Right cardiac atrium (tissue), 5 donors: ENCODE data around the gene PNP. TPM values are rescaled to one million over a fixed set of nuclear protein-coding genes. Genes with fewer than 3 reads are reported as not detected.

Experiments used
- ATAC-seq, 2 donors: fragments of 200-7000 bp; cut with Tn5 transposase; one replicate each; pipeline versions ENCODE4 v1.8.0 to v1.9.1; 2020; ENCODE audit warnings: moderate library complexity in 2 of 2, mild to moderate bottlenecking in 1 of 2
- DNase-seq, 3 donors: peaks; one replicate each; pipeline ENCODE4 v3.0.0-alpha.2; 2020
- H3K27ac ChIP-seq: one replicate; pipeline ENCODE4 v1.5.1; 2013; ENCODE audit warnings: mild to moderate bottlenecking, low read length, control low read depth, moderate library complexity
- H3K27me3 ChIP-seq: one replicate; pipeline ENCODE4 v1.6.1; 2013; ENCODE audit not compliant: control insufficient read depth, insufficient read depth
- H3K4me1 ChIP-seq: one replicate; pipeline ENCODE4 v1.6.1; 2013; ENCODE audit warnings: low read length; ENCODE audit not compliant: control insufficient read depth, insufficient read depth
- H3K4me3 ChIP-seq: one replicate; pipeline ENCODE4 v1.5.1; 2013; ENCODE audit warnings: low read length, control low read depth
- H3K9me3 ChIP-seq: one replicate; pipeline ENCODE4 v1.6.1; 2013; ENCODE audit warnings: low read length; ENCODE audit not compliant: control insufficient read depth
- WGBS: extraction: QIAGEN DNeasy Blood & Tissue Kit; methylation state at CpG from one replicate; pipeline ENCODE4 v1.1.7; 2013; 5-methylcytosine and 5-hydroxymethylcytosine counted together
- intact Hi-C, 4 donors: fragments of 100-400 bp; cut with DNase I; formaldehyde crosslinking; loops; one replicate each; pipeline versions ENCODE4 v1.11.0 to v1.14.0; 2022 to 2023
- polyA plus RNA-seq: library from polyadenylated mRNA; stranded (reverse); fragments of 200-250 nt; gene quantifications from one replicate; pipeline ENCODE4 v1.2.3, GENCODE V29; 2013
- total RNA-seq, 4 donors: library from RNA; stranded (reverse); fragmentation: NEBNext Ultra II Directional; extraction: Animal tissue kit (Norgen Biotek cat#: 25700); gene quantifications; one replicate each; pipeline ENCODE4 v1.2.1, GENCODE V29; 2021
- donor health status: healthy with polysubstance abuse.
- donor health status: DM: no; HTN: yes; CAD: no.
- donor health status: DM: no; HTN: no; CAD: no.
- donor health status: DM: no; HTN: yes; CAD: no; lungs with severe emphysema.
- donor health status: DM: yes; HTN: yes; CAD: no.

The PNP gene
- total and polyA plus RNA-seq, 5 donors, result 6.2 to 17.2 (median 7.9) TPM

- intact Hi-C loops, result no loop called here
- peak overlapping the region; percentile 55 for H3K4me3 ChIP-seq
- ATAC-seq (no peak), DNase-seq (no peak)
- WGBS, result 3% methylated on average over 2 of the region's 2 CpGs
- H3K9me3 ChIP-seq, result no peaks in the 10 kb centered on the region
- peaks cover 4% of the 10 kb centered on the region for H3K4me1 ChIP-seq
- peak overlapping the region; percentile 79 for H3K27ac ChIP-seq
- H3K27me3 ChIP-seq, result no peaks in the 10 kb centered on the region
Measured at GRCh38 chr14:20470603-20470901, 1.3 kb downstream of the PNP start.

GRCh38 chr14:20472536-20473169 lies 3.4 kb downstream of the PNP start:
- intact Hi-C loops, result no loop called here
- ATAC-seq, result no peak
- Histone ChIP-seq H3K27me3 (no peaks in the 10 kb centered on the region), H3K4me1 (peaks cover 12% of the 10 kb centered on the region), H3K27ac (no peak overlapping the region), H3K9me3 (no peaks in the 10 kb centered on the region), H3K4me3 (no peak overlapping the region)
- WGBS, result 66% methylated on average over 2 of the region's 2 CpGs
- DNase-seq, result no peak

- no peak for ATAC-seq
- intact Hi-C loops, result no loop called here
Measured at GRCh38 chr14:20476776-20477175, 7.6 kb downstream of the PNP start.

DNA sequence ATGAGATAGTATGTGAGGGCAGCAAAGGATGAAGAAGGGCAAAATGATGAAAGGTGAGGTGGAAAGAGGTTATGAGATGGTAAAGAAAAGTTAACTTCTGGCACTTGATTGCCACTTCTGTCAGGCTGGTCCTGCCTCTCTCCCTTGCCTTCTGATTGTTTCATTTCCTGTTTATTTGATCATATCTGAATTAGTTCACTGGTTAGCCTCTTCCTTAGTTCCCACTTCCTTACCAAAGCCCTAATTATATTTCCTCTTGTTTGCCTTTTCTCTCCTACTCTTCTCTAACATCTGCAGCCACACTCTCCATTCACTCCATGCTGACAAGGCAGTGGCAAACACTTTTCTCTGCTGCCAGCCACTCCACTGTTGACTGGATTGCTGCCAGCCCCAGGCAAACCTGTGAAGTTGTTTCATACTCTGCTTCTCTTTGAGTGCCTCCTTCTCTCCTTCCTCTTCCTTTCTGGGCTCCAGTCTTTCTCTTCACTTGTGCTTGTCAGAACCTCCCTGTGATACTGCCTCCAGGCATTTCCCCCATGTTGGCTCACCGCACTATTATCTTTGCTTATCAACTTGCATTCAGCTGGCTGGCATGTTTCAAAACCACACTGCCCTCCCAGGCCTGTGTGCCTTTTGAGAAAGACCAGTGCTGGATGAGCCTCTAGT lies 8.1 kb downstream of the PNP start:
- H3K9me3 ChIP-seq, result no peaks in the 10 kb centered on the region
- no peak overlapping the region for H3K27ac ChIP-seq
- H3K4me1 ChIP-seq, result peaks cover 9% of the 10 kb centered on the region
- WGBS, result 13% methylated on average over 1 of the region's 1 CpG
- no peaks in the 10 kb centered on the region for H3K27me3 ChIP-seq
- peak; percentile 59 to 81 for ATAC-seq
- intact Hi-C loops, result no loop called here
- no peak overlapping the region for H3K4me3 ChIP-seq
- peak in 2 of 3 donors; percentile 69 for DNase-seq

More at GRCh38 chr14:20476776-20477175, 7.6 kb downstream of the PNP start:
- Histone ChIP-seq H3K27ac (peak overlapping the region; percentile 5), H3K4me1 (peaks cover 9% of the 10 kb centered on the region), H3K4me3 (no peak overlapping the region), H3K27me3 (no peaks in the 10 kb centered on the region), H3K9me3 (no peaks in the 10 kb centered on the region)
- 55% methylated on average over 5 of the region's 5 CpGs for WGBS
- no peak for DNase-seq

DNA sequence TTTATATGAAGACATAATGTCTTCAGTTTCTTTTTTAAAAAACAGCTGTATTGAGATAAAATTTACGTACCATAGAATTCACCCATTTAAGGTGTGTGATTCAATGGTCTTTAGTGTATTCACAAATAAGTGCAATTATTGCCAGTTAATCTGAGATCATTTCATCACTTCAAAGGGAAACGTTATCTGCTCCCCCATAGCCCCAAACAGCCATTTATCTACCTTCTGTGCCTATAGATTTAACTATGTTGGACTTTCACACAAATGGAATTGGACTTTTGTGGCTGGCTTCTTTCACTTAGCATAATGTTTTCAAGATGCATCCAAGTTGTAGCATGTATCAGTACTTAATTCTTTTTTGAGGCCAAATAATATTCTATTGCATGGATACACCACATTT lies 9.7 kb downstream of the PNP start:
- Histone ChIP-seq H3K27me3 (no peaks in the 10 kb centered on the region), H3K27ac (no peak overlapping the region), H3K4me1 (peaks cover 9% of the 10 kb centered on the region), H3K4me3 (no peak overlapping the region), H3K9me3 (no peaks in the 10 kb centered on the region)
- no peak for DNase-seq
- no peak for ATAC-seq
- intact Hi-C loops, result no loop called here
- WGBS, result 87% methylated on average over 2 of the region's 2 CpGs

DNA sequence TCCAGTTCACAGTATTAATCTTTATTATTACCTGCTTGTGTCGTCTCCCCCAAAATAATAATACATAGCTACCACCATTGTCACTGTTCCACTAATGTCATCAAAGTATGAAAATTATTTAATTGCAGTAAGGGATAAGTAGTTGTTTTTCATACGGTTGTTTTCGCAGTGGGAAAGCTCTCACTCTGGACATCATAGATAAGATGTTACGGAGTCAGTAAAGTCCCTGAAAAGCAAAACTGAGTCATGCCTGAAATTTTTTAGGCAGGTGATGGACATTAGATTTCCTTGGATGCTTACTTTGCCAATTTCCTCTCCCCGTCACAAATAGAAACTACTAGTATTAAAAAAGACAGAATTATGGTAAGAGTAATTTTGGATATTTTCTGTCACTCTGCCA lies 13.2 kb downstream of the PNP start:
- Histone ChIP-seq H3K27me3 (no peaks in the 10 kb centered on the region), H3K27ac (no peak overlapping the region), H3K9me3 (no peaks in the 10 kb centered on the region), H3K4me3 (no peak overlapping the region), H3K4me1 (peaks cover 3% of the 10 kb centered on the region)
- 69% methylated on average over 5 of the region's 5 CpGs for WGBS
- DNase-seq (no peak), ATAC-seq (no peak)
- intact Hi-C loops, result no loop called here

GRCh38 chr14:20485900-20486299 lies 16.7 kb downstream of the PNP start:
- Histone ChIP-seq H3K9me3 (no peaks in the 10 kb centered on the region), H3K27ac (no peak overlapping the region), H3K4me3 (no peak overlapping the region), H3K4me1 (no peaks in the 10 kb centered on the region), H3K27me3 (no peaks in the 10 kb centered on the region)
- no peak for ATAC-seq
- DNase-seq, result no peak
- intact Hi-C loops, result no loop called here
- 65% methylated on average over 7 of the region's 7 CpGs for WGBS

DNA sequence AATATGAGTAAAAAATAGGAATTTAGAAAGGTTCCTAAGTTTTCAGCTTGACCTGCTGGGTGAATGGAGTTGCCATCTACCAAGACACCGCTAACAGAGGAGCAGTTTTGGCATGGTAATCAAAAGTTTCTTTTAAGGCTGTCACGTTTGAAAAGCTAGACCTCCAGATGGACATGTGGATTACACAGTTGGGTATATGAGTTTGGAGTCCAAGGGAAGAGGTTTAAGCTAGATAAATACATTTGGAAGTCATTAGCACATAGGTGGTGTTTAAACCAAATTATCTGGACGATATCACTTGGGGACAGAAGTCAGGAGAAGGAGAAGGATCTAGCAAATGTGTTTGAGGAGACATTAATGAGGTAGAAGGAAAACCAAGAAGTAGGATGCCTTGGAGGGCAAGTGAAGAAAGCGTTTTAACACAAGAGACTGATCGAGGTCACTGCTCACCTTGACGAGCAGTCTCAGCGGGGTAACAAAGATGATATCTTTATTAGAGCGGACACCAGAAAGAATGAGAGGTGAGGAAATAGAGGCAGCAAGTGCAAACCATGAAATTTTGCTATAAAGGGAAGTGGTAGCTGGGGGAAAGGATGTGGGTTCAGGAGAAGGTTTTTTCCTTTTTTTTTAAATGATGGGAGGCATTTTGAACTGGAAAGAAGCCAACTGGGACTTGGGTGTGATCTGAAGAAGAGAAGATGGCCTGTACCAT lies 17.6 kb downstream of the PNP start:
- 81% methylated on average over 8 of the region's 8 CpGs for WGBS
- intact Hi-C loops, result no loop called here
- H3K9me3 ChIP-seq, result no peaks in the 10 kb centered on the region
- H3K4me1 ChIP-seq, result no peaks in the 10 kb centered on the region
- ATAC-seq (no peak), DNase-seq (no peak)
- H3K27me3 ChIP-seq, result no peaks in the 10 kb centered on the region
- H3K27ac ChIP-seq, result no peak overlapping the region
- H3K4me3 ChIP-seq, result no peak overlapping the region

GRCh38 chr14:20487396-20487725 lies 18.2 kb downstream of the PNP start:
- Histone ChIP-seq H3K27me3 (no peaks in the 10 kb centered on the region), H3K4me1 (no peaks in the 10 kb centered on the region), H3K4me3 (no peak overlapping the region), H3K27ac (no peak overlapping the region), H3K9me3 (no peaks in the 10 kb centered on the region)
- no peak for ATAC-seq
- DNase-seq, result no peak
- intact Hi-C loops, result no loop called here

GRCh38 chr14:20489093-20489994 lies 20.1 kb downstream of the PNP start:
- ATAC-seq (peak; percentile 43 to 82), DNase-seq (no peak)
- Histone ChIP-seq H3K27me3 (no peaks in the 10 kb centered on the region), H3K4me3 (no peak overlapping the region), H3K27ac (peak overlapping the region; percentile 64), H3K4me1 (peaks cover 2% of the 10 kb centered on the region), H3K9me3 (no peaks in the 10 kb centered on the region)
- intact Hi-C loops, result no loop called here
- 51% methylated on average over 6 of the region's 6 CpGs for WGBS

GRCh38 chr14:20490563-20490962 lies 21.4 kb downstream of the PNP start:
- 28% methylated on average over 6 of the region's 6 CpGs for WGBS
- intact Hi-C loops, result no loop called here
- no peak overlapping the region for H3K4me3 ChIP-seq
- peaks cover 2% of the 10 kb centered on the region for H3K4me1 ChIP-seq
- no peak for ATAC-seq
- H3K9me3 ChIP-seq, result no peaks in the 10 kb centered on the region
- no peak for DNase-seq
- no peak overlapping the region for H3K27ac ChIP-seq
- no peaks in the 10 kb centered on the region for H3K27me3 ChIP-seq
